ENCODE data around the gene SLC43A1. TPM values are rescaled to one million over a fixed set of nuclear protein-coding genes. Genes with fewer than 3 reads are reported as not detected.
A peak's percentile ranks its signal among the peaks of the same experiment; 100 is the strongest.

Gene SLC43A1
- total and polyA plus RNA-seq, 2 experiments from 2014 or later, result 19.6 to 49.7 TPM

- Histone ChIP-seq H3K9me2 (ENCODE audit: insufficient read depth) (no peaks in the 10 kb centered on the region), H3K79me2 (replicated peaks; ENCODE audit: insufficient read depth) (peaks cover 28% of the 10 kb centered on the region), H3F3A (replicated peaks; ENCODE audit: low read depth) (peaks cover 14% of the 10 kb centered on the region), H3K27ac (ENCODE audit: low read depth) (no peak overlapping the region), H3K4me3 (no peak overlapping the region), H3K4me2 (no peak overlapping the region), H3K4me1 (ENCODE audit: insufficient read depth) (peaks cover 31% of the 10 kb centered on the region), H3K27me3 (ENCODE audit: insufficient read depth) (no peaks in the 10 kb centered on the region), H4K20me1 (replicated peaks; ENCODE audit: insufficient read depth) (peaks cover 15% of the 10 kb centered on the region), H2AFZ (no peak overlapping the region), H3K36me3 (ENCODE audit: insufficient read depth) (no peaks in the 10 kb centered on the region)
- DNase-seq (ENCODE audit: low spot score) (no peak), ATAC-seq (no peak)
- H3K4me1 Mint-ChIP-seq, result peaks cover 50% of the 10 kb centered on the region
- H3K27me3 Mint-ChIP-seq (ENCODE audit: insufficient read depth, low read depth, poor library complexity), result peaks cover 16% of the 10 kb centered on the region
- TF ChIP-seq CREB1 (CRISPR knock-in tag; IDR thresholded peaks at IDR 0.05; ENCODE audit: low read depth) (no peak), EZH2phosphoT487 (IDR thresholded peaks at IDR 0.05; ENCODE audit: unreplicated experiment) (no peak), ETS1 (IDR thresholded peaks at IDR 0.05) (no peak), ZNF114 (CRISPR knock-in tag; IDR thresholded peaks at IDR 0.05) (no peak), STAT1 (IDR thresholded peaks at IDR 0.05; ENCODE audit: unreplicated experiment) (no peak)
- peak overlapping the region; percentile 74; the same call in 1 of the 2 replicates for H3K27ac Mint-ChIP-seq
- H3K9me3 Mint-ChIP-seq, result no peaks in the 10 kb centered on the region
- H3K36me3 Mint-ChIP-seq (ENCODE audit: low read depth), result peaks cover 56% of the 10 kb centered on the region
- no peak overlapping the region for H3K4me3 Mint-ChIP-seq
These were observed 13.5 kb downstream of the SLC43A1 start for GRCh38 chr11:57501953-57502352.

- Histone ChIP-seq H3K4me1 (ENCODE audit: insufficient read depth) (peaks cover 31% of the 10 kb centered on the region), H3F3A (replicated peaks; ENCODE audit: low read depth) (peaks cover 14% of the 10 kb centered on the region), H3K27me3 (ENCODE audit: insufficient read depth) (no peaks in the 10 kb centered on the region), H3K36me3 (ENCODE audit: insufficient read depth) (peaks cover under 1% of the 10 kb centered on the region; the same call in 1 of the 2 replicates), H3K4me3 (no peak overlapping the region), H3K27ac (ENCODE audit: low read depth) (no peak overlapping the region), H3K4me2 (no peak overlapping the region), H4K20me1 (replicated peaks; ENCODE audit: insufficient read depth) (peaks cover 15% of the 10 kb centered on the region), H2AFZ (no peak overlapping the region), H3K9me2 (ENCODE audit: insufficient read depth) (no peaks in the 10 kb centered on the region), H3K79me2 (replicated peaks; ENCODE audit: insufficient read depth) (peaks cover 23% of the 10 kb centered on the region; the same call in 1 of the 2 replicates)
- DNase-seq (ENCODE audit: low spot score) (no peak), ATAC-seq (no peak)
- Mint-ChIP-seq H3K27me3 (ENCODE audit: insufficient read depth, low read depth, poor library complexity) (peaks cover 16% of the 10 kb centered on the region), H3K9me3 (no peaks in the 10 kb centered on the region), H3K36me3 (ENCODE audit: low read depth) (peaks cover 66% of the 10 kb centered on the region), H3K4me3 (no peak overlapping the region), H3K27ac (0 out of 2 replicates have a peak overlapping the region, but pooled peaks have one; percentile 85), H3K4me1 (peaks cover 57% of the 10 kb centered on the region)
- TF ChIP-seq EZH2 (IDR thresholded peaks at IDR 0.05; ENCODE audit: low read depth, unreplicated experiment), result no peak
- no peak for TF ChIP-seq ZNF331 (CRISPR knock-in tag; IDR thresholded peaks at IDR 0.05; ENCODE audit: low read depth)
- no peak for TF ChIP-seq CREB1 (CRISPR knock-in tag; IDR thresholded peaks at IDR 0.05; ENCODE audit: low read depth)
- TF ChIP-seq REST (IDR thresholded peaks at IDR 0.05; ENCODE audit: unreplicated experiment), result no peak
- TF ChIP-seq ZNF114 (CRISPR knock-in tag; IDR thresholded peaks at IDR 0.05), result no peak
- TF ChIP-seq EZH2phosphoT487 (IDR thresholded peaks at IDR 0.05; ENCODE audit: unreplicated experiment), result no peak
- TF ChIP-seq CTCF (conservative IDR thresholded peaks at IDR 0.05; ENCODE audit: low read depth in 2 of 2), result no peak
- TF ChIP-seq ETS1 (IDR thresholded peaks at IDR 0.05), result no peak
- no peak for TF ChIP-seq JUNB (IDR thresholded peaks at IDR 0.05; ENCODE audit: unreplicated experiment)
- no peak for TF ChIP-seq POLR2AphosphoS5 (IDR thresholded peaks at IDR 0.05; ENCODE audit: low read depth)
- TF ChIP-seq STAT1 (IDR thresholded peaks at IDR 0.05; ENCODE audit: unreplicated experiment), result no peak
- no peak for TF ChIP-seq NANOG (IDR thresholded peaks at IDR 0.05; ENCODE audit: borderline replicate concordance)
These were observed 14.6 kb downstream of the SLC43A1 start for GRCh38 chr11:57500926-57501325.
